A549 (cell line): Measurements from ENCODE around the gene SEC63. TPM values are rescaled to one million over a fixed set of nuclear protein-coding genes. Genes with fewer than 3 reads are reported as not detected.
A peak's percentile ranks its signal among the peaks of the same experiment; 100 is the strongest.
"Not testable (repeated sequence)": the region's sequence is repeated elsewhere in the genome, so short reads cannot be mapped to it uniquely, and the experiment has no call there.

Experiments used
- ATAC-seq, 2 experiments: fragments of 200-7000 bp in 1 of 2; fragments of >200 bp in 1 of 2; cut with Nextera tagmentation in 1 of 2; cut with Tn5 transposase in 1 of 2; 3 replicates each; pipeline versions ENCODE4 v1.8.0 to v1.9.1; 2018 to 2020; ENCODE audit warnings: mild to moderate bottlenecking in 1 of 2, moderate library complexity in 1 of 2
- CTCF ChIA-PET: fragments of 300-600 bp; sonication (Branson Sonifier 250); formaldehyde crosslinking; extraction: SDS; loops from one replicate; lab custom pipeline; 2021; ENCODE audit warnings: antibody characterized with exemption, inconsistent platforms; lab: Yijun Ruan, JAX
- POLR2A ChIA-PET: fragments of 350-600 bp; formaldehyde crosslinking; extraction: SDS; loops from one replicate; lab custom pipeline; 2021; ENCODE audit warnings: antibody characterized with exemption, inconsistent platforms; lab: Yijun Ruan, JAX
- DNase-seq, 2 experiments: peaks; one replicate each; pipeline versions ENCODE4 v3.0.0 to v3.0.0-alpha.2; 2011 to 2016; ENCODE audit warnings: low read depth in 1 of 2, low spot score in 1 of 2
- FAIRE-seq: peaks from 2 replicates; lab custom pipeline; 2011; peaks lifted over from hg19 to GRCh38; lab: Jason Lieb, UNC
- H3K27ac ChIP-seq, 2 experiments: fragments of >200 bp; sonication (Bioruptor Twin); formaldehyde crosslinking; 3 replicates each; pipeline ENCODE4 v1.5.1; 2016 to 2017
- H3K4me1 ChIP-seq: fragments of >200 bp; sonication (Bioruptor Twin); formaldehyde crosslinking; 3 replicates; pipeline ENCODE4 v1.6.1; 2016
- H3K4me2 ChIP-seq: fragments of >200 bp; sonication (Bioruptor Twin); formaldehyde crosslinking; 3 replicates; pipeline ENCODE4 v1.6.1; 2016
- H3K4me3 ChIP-seq: fragments of >200 bp; sonication (Bioruptor Twin); formaldehyde crosslinking; 3 replicates; pipeline ENCODE4 v1.5.1; 2016
- H3K9me3 ChIP-seq: fragments of >200 bp; sonication (Bioruptor Twin); formaldehyde crosslinking; 3 replicates; pipeline ENCODE4 v1.6.1; 2016
- CEBPB ChIP-seq, 2 experiments: fragments of >200 bp in 1 of 2; sonication (Bioruptor Twin) in 1 of 2; formaldehyde crosslinking in 1 of 2; IDR thresholded peaks; 2 replicates each; pipeline ENCODE4 v1.6.1; 2012 to 2016
- CHD4 ChIP-seq: fragments of 200-600 bp; sonication (generic); IDR thresholded peaks from 2 replicates; pipeline ENCODE4 v1.6.1; 2016; ENCODE audit warnings: antibody characterized with exemption, mild to moderate bottlenecking, borderline replicate concordance
- CTCF ChIP-seq: fragments of >200 bp; sonication (Bioruptor Twin); formaldehyde crosslinking; IDR thresholded peaks from 3 replicates; pipeline ENCODE4 v1.5.1; 2016
- EHF ChIP-seq: fragments of 250-450 bp; sonication (Bioruptor Pico); IDR thresholded peaks from 2 replicates; pipeline ENCODE4 v1.5.0; 2020; ENCODE audit warnings: mild to moderate bottlenecking
- FOXS1 ChIP-seq: fragments of 250-450 bp; sonication (Bioruptor Pico); IDR thresholded peaks from 2 replicates; pipeline ENCODE4 v1.5.0; 2020; ENCODE audit warnings: mild to moderate bottlenecking, moderate library complexity
- GATA3 ChIP-seq: IDR thresholded peaks from 2 replicates; pipeline ENCODE4 v1.6.1; 2012; ENCODE audit warnings: borderline replicate concordance
- JUNB ChIP-seq: fragments of >200 bp; sonication (Bioruptor Twin); formaldehyde crosslinking; IDR thresholded peaks from 2 replicates; pipeline ENCODE4 v1.6.1; 2016
- KDM5A ChIP-seq: fragments of 200-600 bp; sonication (generic); IDR thresholded peaks from 2 replicates; pipeline ENCODE4 v1.6.1; 2016; ENCODE audit warnings: antibody characterized with exemption, mild to moderate bottlenecking
- RAD21 ChIP-seq, 2 experiments: fragments of >200 bp in 1 of 2; sonication (Bioruptor Twin) in 1 of 2; formaldehyde crosslinking in 1 of 2; IDR thresholded peaks in 1 of 2; conservative IDR thresholded peaks in 1 of 2; 2 replicates in 1 of 2; 3 replicates in 1 of 2; pipeline ENCODE4 v1.6.1; 2012 to 2018; ENCODE audit warnings: inconsistent platforms in 1 of 2
- RCOR1 ChIP-seq: fragments of 150-350 bp; IDR thresholded peaks from 2 replicates; pipeline ENCODE4 v1.6.1; 2014; ENCODE audit warnings: antibody characterized with exemption, low read length, low read depth
- SMC3 ChIP-seq: fragments of >200 bp; sonication (Bioruptor Twin); formaldehyde crosslinking; IDR thresholded peaks from 3 replicates; pipeline ENCODE4 v1.6.1; 2018; ENCODE audit warnings: inconsistent platforms
- TP53 ChIP-seq: fragments of 250-450 bp; sonication (Bioruptor Pico); IDR thresholded peaks from 2 replicates; pipeline ENCODE4 v1.5.0; 2021; ENCODE audit warnings: mild to moderate bottlenecking, moderate library complexity
- ZC3H11A ChIP-seq: fragments of 450-650 bp; IDR thresholded peaks from 2 replicates; pipeline ENCODE4 v1.6.1; 2014; ENCODE audit warnings: antibody characterized with exemption, mild to moderate bottlenecking
- ZFP36 ChIP-seq: fragments of 450-650 bp; IDR thresholded peaks from 2 replicates; pipeline ENCODE4 v1.6.1; 2014; ENCODE audit warnings: borderline replicate concordance; ENCODE audit not compliant: partially characterized antibody
- ZNF302 ChIP-seq: fragments of 250-450 bp; sonication (Bioruptor Pico); IDR thresholded peaks from 2 replicates; pipeline ENCODE4 v1.9.0; 2021; ENCODE audit warnings: inconsistent platforms, mild to moderate bottlenecking, moderate library complexity
- WGBS: methylation state at CpG from one replicate; pipeline ENCODE4 v1.1.6; 2017; ENCODE audit errors: missing lambda C conversion rate; 5-methylcytosine and 5-hydroxymethylcytosine counted together
- polyA plus RNA-seq, 4 experiments: library from polyadenylated mRNA; depleted of rRNA in 3 of 4; stranded (reverse); fragments of >200 nt; fragmentation: RNase III in 1 of 4; extraction: RNeasy Plus Mini Kit Qiagen cat#74134 plus additional on column Dnase treatment in 1 of 4; gene quantifications; 2 replicates in 3 of 4; 3 replicates in 1 of 4; pipeline ENCODE4 v1.2.3, GENCODE V29; 2011 to 2017
- TF ChIP-seq, protein P1 (sequence below): IDR thresholded peaks from 2 replicates; pipeline ENCODE4 v1.6.1; 2012

SEC63 gene
- polyA plus RNA-seq, 2 of the 4 experiments (the other 2 are of a cell fraction): 23.0 to 69.3 TPM

GRCh38 chr6:107866606-107867301 lies 91.3 kb downstream of the SEC63 start:
- no peaks in the 10 kb centered on the region for H3K9me3 ChIP-seq
- ATAC-seq (peak; percentile 35 to 77; a peak in 3 of 6 replicates), DNase-seq (peak in 1 of 2 experiments; percentile 18), FAIRE-seq (no peak)
- ChIA-PET POLR2A (no interaction called here), CTCF (interaction anchor here (0.6 to 4.4 kb wide), 9 partner anchors 15 to 201 kb away, joined by 3 to 18 read pairs (median 3); no protein-coding TSS in a partner anchor)
- no peak overlapping the region for H3K27ac ChIP-seq
- H3K4me2 ChIP-seq: no peak overlapping the region
- H3K4me1 ChIP-seq: 0 out of 3 replicates have a peak, but pooled peaks cover 6% of the 10 kb centered on the region
- WGBS: 41% methylated on average over 11 of the region's 11 CpGs
- TF ChIP-seq, protein P1, sequence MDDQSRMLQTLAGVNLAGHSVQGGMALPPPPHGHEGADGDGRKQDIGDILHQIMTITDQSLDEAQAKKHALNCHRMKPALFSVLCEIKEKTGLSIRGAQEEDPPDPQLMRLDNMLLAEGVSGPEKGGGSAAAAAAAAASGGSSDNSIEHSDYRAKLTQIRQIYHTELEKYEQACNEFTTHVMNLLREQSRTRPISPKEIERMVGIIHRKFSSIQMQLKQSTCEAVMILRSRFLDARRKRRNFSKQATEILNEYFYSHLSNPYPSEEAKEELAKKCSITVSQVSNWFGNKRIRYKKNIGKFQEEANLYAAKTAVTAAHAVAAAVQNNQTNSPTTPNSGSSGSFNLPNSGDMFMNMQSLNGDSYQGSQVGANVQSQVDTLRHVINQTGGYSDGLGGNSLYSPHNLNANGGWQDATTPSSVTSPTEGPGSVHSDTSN: no peak
- 0 out of 3 replicates have a peak, but pooled peaks have one; percentile 7 for TF ChIP-seq SMC3
- peak; percentile 19 to 24; a peak in 2 of 5 replicates for TF ChIP-seq RAD21 (conservative IDR thresholded peaks at IDR 0.05 in 1 of 2, IDR thresholded peaks at IDR 0.05 in 1 of 2)
- TF ChIP-seq CEBPB (IDR thresholded peaks at IDR 0.05): no peak
- TF ChIP-seq CTCF: peak; percentile 46
- no peak for TF ChIP-seq KDM5A
- H3K4me3 ChIP-seq: no peak overlapping the region

DNA sequence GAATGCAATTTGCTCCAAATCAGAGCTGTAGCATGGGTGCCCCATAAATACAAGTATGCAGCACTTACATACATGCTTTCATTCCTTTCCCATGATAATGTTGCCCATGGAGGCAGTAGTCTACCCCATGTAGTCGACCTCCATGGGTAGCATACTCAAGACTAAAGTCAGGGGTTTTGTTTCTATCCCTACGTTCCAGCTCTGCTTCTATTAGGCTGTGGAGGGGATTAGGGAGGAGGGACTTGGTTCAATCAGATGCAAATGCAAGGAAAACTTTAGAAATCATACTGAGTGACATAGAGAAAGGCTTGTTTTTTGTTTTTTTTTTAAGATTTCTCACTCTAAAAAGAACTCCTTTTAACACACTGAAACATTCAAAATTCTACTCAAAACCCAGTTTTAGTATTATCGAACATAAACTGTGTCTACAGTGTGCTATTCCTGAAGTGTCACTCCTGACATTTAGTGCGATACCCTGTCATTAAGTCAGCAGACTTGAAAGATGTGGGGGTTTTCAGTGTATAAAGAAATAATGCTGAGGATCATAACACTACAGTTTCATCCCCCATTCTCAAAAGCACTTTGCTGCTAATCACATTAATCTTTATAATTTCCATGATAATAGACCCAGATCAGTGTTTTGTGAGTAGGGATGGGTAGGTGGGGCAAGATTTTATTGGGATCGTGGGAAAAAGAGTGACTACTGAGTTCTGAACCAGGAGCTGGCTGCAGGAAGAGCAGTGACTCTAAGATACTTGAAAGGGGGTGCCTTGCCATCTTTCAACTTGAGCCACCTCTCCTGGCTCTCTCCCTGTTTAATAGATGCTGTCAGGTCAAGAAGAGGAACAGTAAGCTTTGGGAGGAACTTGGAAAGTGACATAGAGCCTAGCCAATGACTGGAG lies 93.5 kb downstream of the SEC63 start:
- no peak for ATAC-seq
- CTCF ChIA-PET: interaction anchor here (1.5 kb wide), 1 partner anchor 17 kb away, joined by 4 read pairs; no protein-coding TSS in a partner anchor

GRCh38 chr6:107862383-107862782 lies 95.6 kb downstream of the SEC63 start:
- Histone ChIP-seq H3K9me3 (no peaks in the 10 kb centered on the region), H3K27ac (no peak overlapping the region), H3K4me1 (no peaks in the 10 kb centered on the region), H3K4me3 (no peak overlapping the region), H3K4me2 (no peak overlapping the region)
- ChIA-PET POLR2A (no interaction called here), CTCF (interaction anchor here (1.4 kb wide), 2 partner anchors 10 to 15 kb away, joined by 4 to 5 read pairs; no protein-coding TSS in a partner anchor)
- FAIRE-seq: no peak
- DNase-seq: no peak
- no peak for ATAC-seq
- no peak for TF ChIP-seq ZC3H11A

More for the DNA sequence above, 93.5 kb downstream of the SEC63 start:
- TF ChIP-seq TP53 (CRISPR knock-in tag) (no peak), FOXS1 (no peak), ZFP36 (no peak), EHF (CRISPR knock-in tag) (no peak), ZNF302 (CRISPR knock-in tag) (no peak), RCOR1 (no peak), CHD4 (no peak), JUNB (no peak), GATA3 (no peak)
- Histone ChIP-seq H3K9me3 (no peaks in the 10 kb centered on the region), H3K4me1 (no peaks in the 10 kb centered on the region), H3K4me2 (no peak overlapping the region), H3K4me3 (no peak overlapping the region), H3K27ac (no peak overlapping the region)
- 56% methylated on average over 5 of the region's 5 CpGs for WGBS
- POLR2A ChIA-PET: no interaction called here
- DNase-seq (no peak), FAIRE-seq (no peak)

DNA sequence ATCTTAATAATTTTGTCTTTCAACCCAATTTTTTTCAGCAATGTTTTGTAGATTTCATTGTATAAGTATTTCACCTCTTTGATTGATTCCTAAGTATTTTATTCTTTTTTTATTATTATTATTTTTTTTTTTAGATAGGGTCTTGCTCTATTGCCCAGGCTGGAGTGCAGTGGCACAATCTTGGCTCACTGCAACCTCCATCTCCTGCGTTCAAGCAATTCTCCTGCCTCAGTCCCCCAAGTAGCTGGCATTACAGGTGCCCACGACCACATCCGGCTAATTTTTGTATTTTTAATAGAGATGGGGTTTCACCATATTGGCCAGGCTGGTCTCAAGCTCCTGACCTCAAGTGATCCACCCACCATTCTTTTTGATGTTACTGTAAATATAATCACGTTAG lies 97.0 kb downstream of the SEC63 start:
- ATAC-seq, POLR2A ChIA-PET, H3K4me2 ChIP-seq, H3K4me3 ChIP-seq, DNase-seq, FAIRE-seq, H3K27ac ChIP-seq, H3K4me1 ChIP-seq, H3K9me3 ChIP-seq: not testable (repeated sequence)
- 48% methylated on average over 4 of the region's 4 CpGs for WGBS
- CTCF ChIA-PET: interaction anchor here (1.2 to 1.4 kb wide), 2 partner anchors 14 to 728 kb away, joined by 3 to 5 read pairs; no protein-coding TSS in a partner anchor

GRCh38 chr6:107860144-107860543 lies 97.9 kb downstream of the SEC63 start:
- POLR2A ChIA-PET, FAIRE-seq, H3K4me1 ChIP-seq, DNase-seq, H3K9me3 ChIP-seq, H3K27ac ChIP-seq, H3K4me2 ChIP-seq, ATAC-seq, H3K4me3 ChIP-seq: not testable (repeated sequence)
- WGBS: 68% methylated on average over 14 of the region's 18 CpGs
- CTCF ChIA-PET: interaction anchor here (0.9 to 1.2 kb wide), 2 partner anchors 12 to 728 kb away, joined by 3 to 4 read pairs; no protein-coding TSS in a partner anchor
